Breast epithelium (tissue), 3 donors: ENCODE data around the gene RPS2.

Experiments
- CTCF ChIP-seq, 3 donors: fragments of 450-650 bp; IDR thresholded peaks; one replicate each; pipeline ENCODE4 v1.5.1; 2016 to 2017; ENCODE audit warnings: antibody characterized with exemption in 3 of 3, mild to moderate bottlenecking in 3 of 3, moderate library complexity in 3 of 3
- POLR2AphosphoS5 ChIP-seq, 3 donors: sonication (generic); formaldehyde crosslinking; IDR thresholded peaks; one replicate each; pipeline ENCODE4 v1.6.1; 2017; ENCODE audit warnings: antibody characterized with exemption in 3 of 3

- TF ChIP-seq CTCF (IDR thresholded peaks at IDR 0.05) (no peak), POLR2AphosphoS5 (IDR thresholded peaks at IDR 0.05) (no peak)
Observed at GRCh38 chr16:1940273-1941161, 24.1 kb downstream of the RPS2 start.
